SHP77 (cell line): ENCODE measurements around the gene CCDC7.
"Not testable (repeated sequence)": the region's sequence is repeated elsewhere in the genome, so short reads cannot be mapped to it uniquely, and the experiment has no call there.

ENCODE experiments used
- DNase-seq, 2 experiments: peaks; one replicate each; lab custom pipeline; 2025; lab: John Stamatoyannopoulos, UW

CCDC7 gene

GRCh38 chr10:32887481-32887880 lies 441.5 kb downstream of the CCDC7 start:
- DNase-seq: no peak

- no peak for DNase-seq
Measured at GRCh38 chr10:32888161-32888927, 442.4 kb downstream of the CCDC7 start.

GRCh38 chr10:32889631-32890212 lies 443.8 kb downstream of the CCDC7 start:
- DNase-seq: no peak

GRCh38 chr10:32890444-32890843 lies 444.5 kb downstream of the CCDC7 start:
- no peak for DNase-seq

GRCh38 chr10:32891261-32891660 lies 445.3 kb downstream of the CCDC7 start:
- DNase-seq: no peak

- DNase-seq: no peak
Measured at GRCh38 chr10:32893434-32893833, 447.5 kb downstream of the CCDC7 start.

- no peak for DNase-seq
Measured at GRCh38 chr10:32893916-32894664, 448.1 kb downstream of the CCDC7 start.

- DNase-seq: not testable (repeated sequence)
Measured at GRCh38 chr10:32895200-32895968, 449.4 kb downstream of the CCDC7 start.

GRCh38 chr10:32901815-32902214 lies 455.9 kb downstream of the CCDC7 start:
- no peak for DNase-seq

- no peak for DNase-seq
Measured at GRCh38 chr10:32905466-32905865, 459.5 kb downstream of the CCDC7 start.

GRCh38 chr10:32906595-32906994 lies 460.7 kb downstream of the CCDC7 start:
- DNase-seq: no peak

- DNase-seq: no peak
Measured at GRCh38 chr10:32909456-32909855, 463.5 kb downstream of the CCDC7 start.

- DNase-seq: not testable (repeated sequence)
Measured at GRCh38 chr10:32909970-32910369, 464.0 kb downstream of the CCDC7 start.

- DNase-seq: no peak
Measured at GRCh38 chr10:32911285-32912016, 465.5 kb downstream of the CCDC7 start.

- DNase-seq: not testable (repeated sequence)
Measured at GRCh38 chr10:32917817-32918216, 471.9 kb downstream of the CCDC7 start.

- no peak for DNase-seq
Measured at GRCh38 chr10:32922170-32922569, 476.2 kb downstream of the CCDC7 start.

- no peak for DNase-seq
Measured at GRCh38 chr10:32923134-32923533, 477.2 kb downstream of the CCDC7 start.

- DNase-seq: no peak
Measured at GRCh38 chr10:32923849-32924248, 477.9 kb downstream of the CCDC7 start.
